GM18511 (cell line): ENCODE data around the gene FBXO38.
A peak's percentile ranks its signal among the peaks of the same experiment; 100 is the strongest.

ENCODE experiments used
- ATAC-seq: cut with Tn5 transposase; IDR thresholded peaks from one replicate; pipeline ENCODE4 v1.9.1; 2021; ENCODE audit warnings: mild to moderate bottlenecking, moderate library complexity; ENCODE audit not compliant: unreplicated experiment

The FBXO38 gene

DNA sequence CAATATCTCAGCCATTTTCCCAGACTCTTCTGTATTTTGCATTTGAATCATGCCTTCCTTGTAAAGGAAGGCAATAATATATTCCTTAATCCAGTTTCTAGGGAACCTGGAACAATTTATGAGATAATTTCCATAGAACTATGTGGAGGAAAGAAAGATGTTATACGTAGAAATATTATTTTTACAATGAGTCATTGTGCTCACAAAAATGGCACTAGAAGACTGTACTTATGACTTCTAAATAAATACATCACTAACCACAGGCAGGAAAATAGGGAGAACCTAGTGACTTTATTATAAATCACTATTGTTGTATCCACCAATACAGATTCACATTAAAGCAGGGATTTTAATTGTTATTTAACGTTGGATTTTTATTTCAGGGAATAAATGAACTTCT is 87.6 kb downstream of the FBXO38 start:
- ATAC-seq, result no peak

DNA sequence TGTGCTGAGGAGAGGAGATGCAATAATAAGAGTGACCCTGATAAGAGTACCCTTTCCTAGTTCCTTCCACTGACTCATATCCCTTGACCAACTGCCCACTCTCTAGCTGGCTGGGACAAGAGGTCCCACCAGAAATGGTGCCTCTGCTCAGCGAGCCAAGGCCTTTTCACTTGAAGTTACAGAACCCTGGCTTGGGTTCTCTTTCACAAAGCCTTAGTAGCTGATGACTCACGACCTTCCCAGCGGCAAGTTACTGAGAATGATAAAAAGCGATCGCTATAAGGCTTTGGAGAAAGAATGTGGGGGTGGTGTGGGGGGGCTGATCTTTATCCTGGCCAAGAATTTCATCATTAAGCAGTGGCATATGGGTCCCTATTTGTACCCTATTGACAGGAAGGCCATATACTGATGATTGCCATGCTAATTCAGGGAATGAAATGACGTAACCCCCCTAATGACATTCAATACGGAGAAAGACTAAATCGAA is 90.3 kb downstream of the FBXO38 start:
- no peak for ATAC-seq

DNA sequence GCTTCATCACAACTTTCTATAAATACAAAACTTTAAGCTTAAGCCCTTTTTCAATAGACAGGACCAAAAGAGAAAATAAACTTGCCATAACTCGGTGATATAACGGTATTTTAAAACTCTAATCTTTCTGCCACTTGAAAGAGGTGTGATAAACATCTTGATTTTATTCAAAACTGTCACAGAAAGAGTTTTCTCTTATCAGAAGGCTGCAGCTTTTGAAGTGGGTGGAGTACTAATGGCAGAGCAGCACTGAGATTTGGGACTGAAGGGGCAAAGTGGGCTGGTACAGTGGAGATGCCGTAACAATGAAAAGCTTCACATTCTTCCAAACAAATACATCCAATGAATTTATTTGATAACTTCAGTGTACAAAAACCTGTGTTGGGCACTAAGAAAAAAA is 92.5 kb downstream of the FBXO38 start:
- no peak for ATAC-seq

DNA sequence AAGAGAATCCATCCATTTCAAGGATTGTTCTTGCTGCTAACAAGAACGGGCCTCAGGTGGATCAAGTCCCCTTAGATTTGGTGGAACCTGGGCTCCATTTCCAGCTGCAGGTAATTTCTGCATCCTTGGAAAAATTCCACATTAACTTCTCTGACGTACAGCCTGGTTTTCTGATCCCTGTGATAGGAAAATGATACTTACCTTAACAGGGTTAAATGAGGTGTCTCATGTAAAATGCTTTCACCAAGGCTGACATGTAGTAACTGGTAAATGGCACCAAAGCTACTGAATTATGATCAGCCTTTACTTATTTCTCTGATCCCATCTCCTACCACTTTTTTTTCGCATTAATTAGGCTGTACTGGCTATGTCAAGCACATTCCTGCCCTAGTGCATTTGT is 93.7 kb downstream of the FBXO38 start:
- ATAC-seq, result no peak

DNA sequence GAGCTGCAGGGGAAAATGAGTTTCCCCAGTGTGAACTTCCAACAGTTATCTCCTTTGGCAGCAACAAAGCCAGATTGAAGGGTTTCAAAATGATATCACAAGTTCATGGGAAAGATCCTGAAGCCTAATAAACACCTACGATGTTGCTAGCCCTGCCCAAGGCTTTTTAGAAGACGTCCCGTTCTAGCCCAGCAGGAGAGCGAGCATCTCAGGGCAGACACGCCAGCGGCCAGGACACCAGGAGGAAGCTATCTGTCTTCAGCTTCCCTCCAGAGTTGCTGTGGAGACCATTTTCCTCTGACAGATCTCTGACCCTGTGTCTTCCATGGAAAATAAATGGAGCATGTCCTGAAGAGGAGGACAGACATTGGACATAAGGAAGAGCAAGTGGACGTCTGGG is 98.4 kb downstream of the FBXO38 start:
- no peak for ATAC-seq

DNA sequence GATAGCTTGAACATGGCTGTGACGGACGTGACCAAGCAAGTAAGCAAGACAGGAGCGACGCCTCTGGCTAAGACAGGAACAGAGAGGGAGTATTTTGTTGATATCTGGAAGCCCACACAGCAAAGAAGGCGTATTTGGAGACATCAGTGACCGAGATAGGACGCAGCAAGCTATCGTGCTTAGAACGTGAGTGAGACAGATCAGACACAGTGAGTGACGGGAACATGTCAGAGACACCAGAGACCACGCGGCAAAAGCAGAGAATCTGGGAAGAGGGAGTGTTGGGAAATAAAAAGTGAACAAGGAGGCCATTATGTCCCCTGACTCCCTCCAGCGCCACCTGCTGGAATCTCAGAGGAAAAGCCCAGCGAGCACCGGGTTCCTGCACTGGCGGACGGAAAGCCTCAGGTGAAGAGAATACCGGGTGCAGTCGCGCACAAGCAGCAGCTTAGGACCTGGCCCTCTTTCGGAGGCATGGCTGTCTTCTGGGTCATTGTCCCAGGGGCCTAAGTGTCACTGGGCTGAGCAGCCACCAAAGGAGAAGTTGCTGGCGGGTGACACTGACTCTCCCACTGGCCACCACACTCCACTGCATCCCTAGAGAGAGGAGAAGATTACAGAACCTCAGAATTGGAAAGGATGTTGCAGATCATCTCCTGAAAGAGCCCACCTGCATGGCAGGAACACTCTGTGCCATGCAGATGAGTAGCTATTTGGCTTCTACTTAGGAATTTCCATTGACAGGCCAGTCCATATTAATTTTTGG is 99.1 kb downstream of the FBXO38 start:
- ATAC-seq, result peak; percentile 92

DNA sequence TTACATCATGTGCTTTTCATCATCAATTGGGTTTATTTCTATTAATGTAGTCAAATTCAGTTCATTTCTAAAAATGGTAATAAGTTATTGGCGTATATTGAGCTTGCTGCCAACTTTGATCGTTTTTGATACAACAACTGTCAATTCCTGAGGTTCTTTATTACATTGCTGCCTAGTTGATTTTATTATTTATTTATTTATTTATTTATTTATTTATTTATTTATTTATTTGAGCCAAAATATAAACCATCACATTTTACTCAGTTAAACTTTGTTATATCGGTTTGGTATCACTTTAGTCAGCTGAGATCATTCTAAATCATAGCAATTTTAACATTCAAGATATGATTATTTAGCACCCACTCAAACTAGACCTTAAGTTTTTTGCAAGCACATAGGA is 100.0 kb downstream of the FBXO38 start:
- ATAC-seq, result no peak

DNA sequence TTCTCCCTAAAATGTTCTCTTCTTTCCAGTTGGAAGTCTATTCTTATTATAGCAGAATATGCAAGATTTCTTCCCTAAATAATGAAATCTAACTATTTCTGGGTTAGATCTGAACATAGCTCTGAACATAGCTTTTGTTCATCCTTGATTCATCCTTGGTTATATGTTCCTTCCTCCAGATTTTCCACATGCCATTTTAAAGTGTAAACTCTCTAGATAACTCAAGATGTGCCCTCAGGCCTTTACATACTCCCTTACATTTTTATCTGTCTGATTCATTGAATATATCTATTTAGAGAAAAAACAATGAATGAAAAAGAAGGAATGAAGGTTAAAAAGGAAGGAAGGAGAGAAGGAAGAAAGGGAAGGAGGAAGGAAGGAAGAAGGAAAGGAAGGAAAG is 100.9 kb downstream of the FBXO38 start:
- no peak for ATAC-seq

DNA sequence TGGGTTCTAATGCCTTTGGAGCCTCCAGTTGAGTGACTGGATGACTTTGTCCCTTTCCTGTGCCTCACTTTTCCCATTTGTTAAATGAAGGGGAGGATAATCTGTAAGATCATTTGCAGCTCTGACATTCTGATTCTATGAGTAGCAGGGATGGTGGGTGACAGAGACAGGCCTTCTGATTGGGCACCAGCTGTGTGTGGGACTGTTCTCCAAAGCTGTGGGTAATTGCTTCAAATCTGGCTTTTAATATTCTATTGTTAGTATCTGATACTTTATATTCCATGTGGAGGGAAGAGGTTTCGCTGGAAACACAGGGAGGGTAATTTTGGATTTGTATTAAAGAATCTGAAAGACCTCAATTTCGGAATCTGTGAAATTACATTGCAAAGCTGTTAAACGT is 102.7 kb downstream of the FBXO38 start:
- no peak for ATAC-seq

DNA sequence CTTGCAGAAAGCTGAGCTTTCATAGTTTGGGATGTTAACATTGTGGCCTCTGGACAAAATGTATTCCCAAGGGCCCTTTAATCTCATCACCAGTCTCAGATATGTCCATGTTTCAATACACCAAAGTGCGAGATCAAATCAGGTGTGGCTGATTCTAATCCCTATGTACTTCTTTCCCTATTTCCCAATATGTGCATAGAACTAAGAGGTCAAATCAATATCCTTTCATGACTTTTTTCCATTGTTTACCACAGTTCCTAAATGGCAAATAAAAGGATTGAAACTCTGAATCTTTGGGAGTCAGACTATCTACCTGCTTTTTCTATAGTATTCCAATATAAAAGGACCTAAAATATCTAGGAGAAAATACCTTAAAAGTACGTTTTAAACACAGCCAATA is 105.0 kb downstream of the FBXO38 start:
- no peak for ATAC-seq

DNA sequence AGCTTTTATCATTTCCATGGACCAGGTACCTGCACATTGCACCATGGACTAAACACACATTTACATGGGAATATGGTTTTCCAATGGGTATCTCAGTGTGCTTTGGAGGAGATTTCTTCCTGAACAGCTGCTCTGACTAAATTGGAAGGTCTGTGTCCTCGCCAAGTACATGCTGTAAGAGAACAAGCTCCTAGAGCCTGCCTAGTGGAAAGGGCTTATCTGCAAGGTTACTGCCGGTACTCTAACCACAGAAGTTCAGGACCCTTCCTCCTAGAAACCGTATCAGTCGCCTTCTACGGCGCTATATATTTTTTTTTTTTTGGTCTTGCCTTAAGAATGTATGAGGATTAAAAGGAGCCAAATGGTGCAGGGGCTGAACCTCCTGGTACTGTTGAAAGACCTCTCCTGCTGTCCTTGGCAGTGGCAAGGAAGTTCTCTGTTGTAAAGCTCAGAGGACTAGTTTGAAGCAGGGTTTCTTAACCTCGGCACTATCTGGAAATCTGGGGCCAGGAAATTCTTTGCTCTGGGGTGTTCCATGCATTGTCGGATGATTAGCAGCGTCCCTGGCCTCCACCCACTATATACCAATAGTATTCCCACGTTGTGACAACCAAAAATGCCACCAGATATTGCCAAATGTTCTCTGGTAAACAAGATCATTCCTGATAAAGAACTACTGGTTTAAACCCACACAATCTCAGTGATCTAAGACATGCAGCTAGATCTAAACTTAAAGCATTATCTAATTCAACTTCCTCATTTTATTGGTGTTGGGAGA is 107.4 kb downstream of the FBXO38 start:
- no peak for ATAC-seq

DNA sequence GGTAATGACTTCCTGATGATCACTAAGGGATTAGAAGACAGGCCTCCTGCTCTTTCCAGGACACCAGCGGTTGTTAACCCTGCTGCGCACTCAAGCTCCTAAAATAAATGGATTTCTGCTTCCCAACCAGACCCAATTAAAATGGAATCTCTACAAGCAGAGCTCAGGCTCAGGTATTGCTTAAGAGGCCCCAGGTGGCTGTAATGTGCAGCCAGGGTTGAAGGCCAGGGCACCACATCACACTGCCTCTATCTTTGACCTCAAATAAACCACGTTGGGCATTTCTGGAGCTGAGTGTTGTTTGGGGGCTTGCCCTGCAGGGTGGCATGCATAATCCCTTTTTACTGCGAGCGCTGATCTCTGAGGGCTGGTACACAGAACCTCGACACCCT is 108.0 kb downstream of the FBXO38 start:
- no peak for ATAC-seq

DNA sequence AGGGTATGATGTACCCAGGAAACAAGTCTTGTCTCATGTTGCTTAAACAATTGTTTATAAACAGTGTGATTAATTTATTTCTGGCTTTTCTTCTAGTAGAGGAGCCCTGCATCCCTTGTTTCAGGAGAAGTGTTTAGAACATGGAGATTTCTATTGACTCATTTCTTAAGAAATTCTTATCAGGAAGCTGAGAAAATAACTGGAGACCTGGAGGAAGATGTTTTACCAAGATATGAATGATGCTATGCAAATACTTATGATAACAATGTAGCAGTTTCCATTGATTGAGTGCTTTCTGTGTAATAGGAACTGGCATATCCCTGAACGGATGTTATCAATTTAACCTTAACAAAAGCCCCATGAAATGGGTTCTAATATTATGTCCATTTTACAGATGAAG is 108.6 kb downstream of the FBXO38 start:
- no peak for ATAC-seq
